A549 (cell line): ENCODE data around the gene ZNF385A.

Experiments used
- CTCF ChIP-seq: fragments of >200 bp; sonication (Bioruptor Twin); formaldehyde crosslinking; IDR thresholded peaks from 3 replicates; pipeline ENCODE4 v1.5.1; 2016
- ELK1 ChIP-seq: fragments of 150-350 bp; IDR thresholded peaks from 2 replicates; pipeline ENCODE4 v1.6.1; 2014; ENCODE audit warnings: low read depth, mild to moderate bottlenecking, low read length
- EP300 ChIP-seq, 2 experiments: fragments of >200 bp; sonication (Bioruptor Twin); formaldehyde crosslinking; IDR thresholded peaks; 2 replicates in 1 of 2; 3 replicates in 1 of 2; pipeline ENCODE4 v1.6.1; 2016 to 2017
- KDM1A ChIP-seq: fragments of 200-600 bp; sonication (generic); IDR thresholded peaks from 2 replicates; pipeline ENCODE4 v1.6.1; 2016; ENCODE audit warnings: low read depth, mild to moderate bottlenecking
- MAFK ChIP-seq: fragments of 450-650 bp; IDR thresholded peaks from 2 replicates; pipeline ENCODE4 v1.6.1; 2014; ENCODE audit not compliant: partially characterized antibody
- MAX ChIP-seq: IDR thresholded peaks from 2 replicates; pipeline ENCODE4 v1.6.1; 2012
- MYC ChIP-seq: IDR thresholded peaks from 2 replicates; pipeline ENCODE4 v1.6.1; 2012; ENCODE audit warnings: mild to moderate bottlenecking, inconsistent platforms, low read length, improper control_type of control experiment, borderline replicate concordance
- POLR2AphosphoS2 ChIP-seq: conservative IDR thresholded peaks from 2 replicates; pipeline ENCODE4 v1.6.1; 2012; ENCODE audit warnings: low read length, improper control_type of control experiment, inconsistent platforms
- RNF2 ChIP-seq: fragments of 200-600 bp; sonication (generic); IDR thresholded peaks from 2 replicates; pipeline ENCODE4 v1.6.1; 2016; ENCODE audit warnings: low read depth, mild to moderate bottlenecking, antibody characterized with exemption, moderate library complexity, borderline replicate concordance

GRCh38 chr12:54429014-54429471 lies 44.5 kb upstream of the ZNF385A start:
- TF ChIP-seq MAX (no peak), CTCF (no peak), ELK1 (no peak), KDM1A (no peak), POLR2AphosphoS2 (no peak), MAFK (no peak), RNF2 (no peak), EP300 (IDR thresholded peaks at IDR 0.05) (no peak), MYC (no peak)
